B cell (primary cell): Measurements from ENCODE around the gene ISG15.
"Not testable (repeated sequence)": the region's sequence is repeated elsewhere in the genome, so short reads cannot be mapped to it uniquely, and the experiment has no call there.

Experiments used
- EZH2 ChIP-seq: IDR thresholded peaks from 2 replicates; pipeline ENCODE4 v1.6.1; 2012; ENCODE audit warnings: borderline replicate concordance, low read depth, mild to moderate bottlenecking, moderate library complexity, low read length; ENCODE audit not compliant: insufficient read depth, poor library complexity, severe bottlenecking
- TF ChIP-seq, protein P1 (sequence below): fragments of 200-600 bp; IDR thresholded peaks from one replicate; pipeline ENCODE4 v1.8.0; 2022; ENCODE audit warnings: antibody characterized with exemption, mild to moderate bottlenecking

- TF ChIP-seq, protein P1, sequence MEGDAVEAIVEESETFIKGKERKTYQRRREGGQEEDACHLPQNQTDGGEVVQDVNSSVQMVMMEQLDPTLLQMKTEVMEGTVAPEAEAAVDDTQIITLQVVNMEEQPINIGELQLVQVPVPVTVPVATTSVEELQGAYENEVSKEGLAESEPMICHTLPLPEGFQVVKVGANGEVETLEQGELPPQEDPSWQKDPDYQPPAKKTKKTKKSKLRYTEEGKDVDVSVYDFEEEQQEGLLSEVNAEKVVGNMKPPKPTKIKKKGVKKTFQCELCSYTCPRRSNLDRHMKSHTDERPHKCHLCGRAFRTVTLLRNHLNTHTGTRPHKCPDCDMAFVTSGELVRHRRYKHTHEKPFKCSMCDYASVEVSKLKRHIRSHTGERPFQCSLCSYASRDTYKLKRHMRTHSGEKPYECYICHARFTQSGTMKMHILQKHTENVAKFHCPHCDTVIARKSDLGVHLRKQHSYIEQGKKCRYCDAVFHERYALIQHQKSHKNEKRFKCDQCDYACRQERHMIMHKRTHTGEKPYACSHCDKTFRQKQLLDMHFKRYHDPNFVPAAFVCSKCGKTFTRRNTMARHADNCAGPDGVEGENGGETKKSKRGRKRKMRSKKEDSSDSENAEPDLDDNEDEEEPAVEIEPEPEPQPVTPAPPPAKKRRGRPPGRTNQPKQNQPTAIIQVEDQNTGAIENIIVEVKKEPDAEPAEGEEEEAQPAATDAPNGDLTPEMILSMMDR, result not testable (repeated sequence)
- not testable (repeated sequence) for TF ChIP-seq EZH2
Measured at GRCh38 chr1:1017397-1018320, 4.4 kb downstream of the ISG15 start.
